GM21367 (cell line): Measurements from ENCODE around the gene HERC2.

Experiments
- ATAC-seq: cut with Tn5 transposase; IDR thresholded peaks from one replicate; pipeline ENCODE4 v1.9.1; 2021; ENCODE audit not compliant: unreplicated experiment

Gene HERC2

GRCh38 chr15:28075573-28075972, 246.4 kb downstream of the HERC2 start:
- no peak for ATAC-seq

- no peak for ATAC-seq
These were observed 253.0 kb downstream of the HERC2 start for GRCh38 chr15:28068930-28069329.

GRCh38 chr15:28066231-28066630, 255.7 kb downstream of the HERC2 start:
- ATAC-seq = no peak
